WTC11 (cell line): ENCODE results near the gene ARHGAP32. TPM values are rescaled to one million over a fixed set of nuclear protein-coding genes. Genes with fewer than 3 reads are reported as not detected.

ENCODE experiments used
- ATAC-seq: fragments of 200-7000 bp; cut with Tn5 transposase; 2 replicates; pipeline ENCODE4 v1.10.0; 2021; ENCODE audit warnings: mild to moderate bottlenecking, moderate library complexity
- CTCF ChIA-PET: fragments of 300-600 bp; sonication (Branson Sonifier 250); formaldehyde crosslinking; loops from one replicate; lab custom pipeline; 2021; ENCODE audit warnings: antibody characterized with exemption; lab: Charles Lee
- POLR2A ChIA-PET: fragments of 350-600 bp; sonication (Branson Sonifier 250); formaldehyde crosslinking; loops from one replicate; lab custom pipeline; 2021; ENCODE audit warnings: antibody characterized with exemption; lab: Charles Lee
- DNase-seq: peaks from one replicate; pipeline ENCODE4 v3.0.0; 2021; ENCODE audit warnings: low spot score
- H3K27ac Mint-ChIP-seq: 2 replicates; pipeline ENCODE4 v1.8.0; 2021; ENCODE audit warnings: mixed read lengths
- H3K27me3 Mint-ChIP-seq: 2 replicates; pipeline ENCODE4 v1.8.0; 2021; ENCODE audit warnings: low read depth, mild to moderate bottlenecking, moderate library complexity, mixed read lengths
- H3K36me3 Mint-ChIP-seq: 2 replicates; pipeline ENCODE4 v1.8.0; 2021; ENCODE audit warnings: mixed read lengths
- H3K4me1 Mint-ChIP-seq: 2 replicates; pipeline ENCODE4 v1.8.0; 2022; ENCODE audit warnings: mixed read lengths
- H3K4me3 Mint-ChIP-seq: 2 replicates; pipeline ENCODE4 v1.8.0; 2021; ENCODE audit warnings: mild to moderate bottlenecking, moderate library complexity, mixed read lengths
- H3K9me3 Mint-ChIP-seq: 2 replicates; pipeline ENCODE4 v1.8.0; 2021; ENCODE audit warnings: mixed read lengths
- CREB1 ChIP-seq: sonication (generic); formaldehyde crosslinking; IDR thresholded peaks from 2 replicates; pipeline ENCODE4 v1.8.0; 2023; ENCODE audit warnings: mild to moderate bottlenecking, missing genetic modification reagents
- IRF1 ChIP-seq: sonication (generic); formaldehyde crosslinking; IDR thresholded peaks from 2 replicates; pipeline ENCODE4 v1.8.0; 2023; ENCODE audit warnings: missing genetic modification reagents
- JAZF1 ChIP-seq: fragments of 250-450 bp; sonication (Bioruptor Pico); IDR thresholded peaks from 2 replicates; pipeline ENCODE4 v1.9.0; 2021; ENCODE audit warnings: moderate library complexity, mild to moderate bottlenecking, inconsistent platforms
- MXD4 ChIP-seq: fragments of 250-450 bp; sonication (Bioruptor Pico); IDR thresholded peaks from 2 replicates; pipeline ENCODE4 v1.8.0; 2021; ENCODE audit warnings: mild to moderate bottlenecking, moderate library complexity, borderline replicate concordance
- MYBL2 ChIP-seq: sonication (generic); formaldehyde crosslinking; IDR thresholded peaks from 2 replicates; pipeline ENCODE4 v1.8.1; 2023; ENCODE audit warnings: mild to moderate bottlenecking, moderate library complexity, missing genetic modification reagents
- NR3C1 ChIP-seq: sonication (generic); formaldehyde crosslinking; conservative IDR thresholded peaks from 2 replicates; pipeline ENCODE4 v1.8.1; 2023; ENCODE audit warnings: low read depth, mild to moderate bottlenecking, missing genetic modification reagents
- PRDM15 ChIP-seq: sonication (generic); formaldehyde crosslinking; IDR thresholded peaks from 2 replicates; pipeline ENCODE4 v1.8.0; 2022; ENCODE audit warnings: missing genetic modification reagents
- ZBTB21 ChIP-seq: sonication (generic); formaldehyde crosslinking; IDR thresholded peaks from 2 replicates; pipeline ENCODE4 v1.8.1; 2023; ENCODE audit warnings: mild to moderate bottlenecking, missing genetic modification reagents, borderline replicate concordance
- ZNF416 ChIP-seq: fragments of 250-450 bp; sonication (Bioruptor Pico); IDR thresholded peaks from 2 replicates; pipeline ENCODE4 v1.9.0; 2021; ENCODE audit warnings: mild to moderate bottlenecking, inconsistent platforms
- total RNA-seq: library from RNA; stranded (reverse); gene quantifications from 3 replicates; pipeline ENCODE4 v1.2.3, GENCODE V29; 2021
- TF ChIP-seq, protein P1 (sequence below): sonication (generic); formaldehyde crosslinking; conservative IDR thresholded peaks from 2 replicates; pipeline ENCODE4 v1.8.1; 2023; ENCODE audit warnings: mild to moderate bottlenecking, low read depth, missing genetic modification reagents, moderate library complexity
- TF ChIP-seq, protein P2 (sequence below): sonication (generic); formaldehyde crosslinking; IDR thresholded peaks from 2 replicates; pipeline ENCODE4 v1.8.0; 2023; ENCODE audit warnings: missing genetic modification reagents, mild to moderate bottlenecking, borderline replicate concordance

The ARHGAP32 gene
- total RNA-seq, 1 experiment from 2014 or later = 25.6 TPM

DNA sequence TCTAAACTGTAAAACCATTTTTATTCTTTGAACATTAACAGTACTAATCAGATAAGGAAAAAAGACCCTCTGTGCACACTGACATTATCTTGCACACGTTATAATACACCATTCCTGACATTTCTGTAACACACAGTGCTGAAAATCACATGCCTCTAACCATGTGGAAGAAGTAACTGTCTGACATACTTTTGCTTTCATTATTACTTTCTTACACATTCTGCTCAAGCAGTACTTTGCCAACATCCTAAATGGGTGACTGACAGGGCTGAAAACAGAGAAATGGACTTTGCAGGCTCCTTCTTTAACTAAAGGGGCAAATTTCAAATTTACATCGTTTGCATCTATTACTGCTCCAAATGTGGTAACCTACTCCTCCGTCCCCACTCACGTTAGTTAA lies 226.6 kb downstream of the ARHGAP32 start:
- H3K27ac Mint-ChIP-seq = no peak overlapping the region
- H3K36me3 Mint-ChIP-seq = peaks cover 11% of the 10 kb centered on the region
- H3K27me3 Mint-ChIP-seq = no peaks in the 10 kb centered on the region

More for the DNA sequence above, 226.6 kb downstream of the ARHGAP32 start:
- DNase-seq (no peak), ATAC-seq (no peak)
- Mint-ChIP-seq H3K4me1 (peaks cover 9% of the 10 kb centered on the region), H3K9me3 (no peaks in the 10 kb centered on the region), H3K4me3 (no peak overlapping the region)
- TF ChIP-seq MYBL2 = no peak
- TF ChIP-seq IRF1 (CRISPR knock-in tag) = no peak
- no peak for TF ChIP-seq ZNF416 (CRISPR knock-in tag)
- no peak for TF ChIP-seq MXD4 (CRISPR knock-in tag)
- no peak for TF ChIP-seq JAZF1
- TF ChIP-seq, protein P1, sequence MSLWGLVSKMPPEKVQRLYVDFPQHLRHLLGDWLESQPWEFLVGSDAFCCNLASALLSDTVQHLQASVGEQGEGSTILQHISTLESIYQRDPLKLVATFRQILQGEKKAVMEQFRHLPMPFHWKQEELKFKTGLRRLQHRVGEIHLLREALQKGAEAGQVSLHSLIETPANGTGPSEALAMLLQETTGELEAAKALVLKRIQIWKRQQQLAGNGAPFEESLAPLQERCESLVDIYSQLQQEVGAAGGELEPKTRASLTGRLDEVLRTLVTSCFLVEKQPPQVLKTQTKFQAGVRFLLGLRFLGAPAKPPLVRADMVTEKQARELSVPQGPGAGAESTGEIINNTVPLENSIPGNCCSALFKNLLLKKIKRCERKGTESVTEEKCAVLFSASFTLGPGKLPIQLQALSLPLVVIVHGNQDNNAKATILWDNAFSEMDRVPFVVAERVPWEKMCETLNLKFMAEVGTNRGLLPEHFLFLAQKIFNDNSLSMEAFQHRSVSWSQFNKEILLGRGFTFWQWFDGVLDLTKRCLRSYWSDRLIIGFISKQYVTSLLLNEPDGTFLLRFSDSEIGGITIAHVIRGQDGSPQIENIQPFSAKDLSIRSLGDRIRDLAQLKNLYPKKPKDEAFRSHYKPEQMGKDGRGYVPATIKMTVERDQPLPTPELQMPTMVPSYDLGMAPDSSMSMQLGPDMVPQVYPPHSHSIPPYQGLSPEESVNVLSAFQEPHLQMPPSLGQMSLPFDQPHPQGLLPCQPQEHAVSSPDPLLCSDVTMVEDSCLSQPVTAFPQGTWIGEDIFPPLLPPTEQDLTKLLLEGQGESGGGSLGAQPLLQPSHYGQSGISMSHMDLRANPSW (CRISPR knock-in tag) = no peak
- TF ChIP-seq NR3C1 (CRISPR knock-in tag) = no peak
- no peak for TF ChIP-seq CREB1 (CRISPR knock-in tag)
- TF ChIP-seq, protein P2, sequence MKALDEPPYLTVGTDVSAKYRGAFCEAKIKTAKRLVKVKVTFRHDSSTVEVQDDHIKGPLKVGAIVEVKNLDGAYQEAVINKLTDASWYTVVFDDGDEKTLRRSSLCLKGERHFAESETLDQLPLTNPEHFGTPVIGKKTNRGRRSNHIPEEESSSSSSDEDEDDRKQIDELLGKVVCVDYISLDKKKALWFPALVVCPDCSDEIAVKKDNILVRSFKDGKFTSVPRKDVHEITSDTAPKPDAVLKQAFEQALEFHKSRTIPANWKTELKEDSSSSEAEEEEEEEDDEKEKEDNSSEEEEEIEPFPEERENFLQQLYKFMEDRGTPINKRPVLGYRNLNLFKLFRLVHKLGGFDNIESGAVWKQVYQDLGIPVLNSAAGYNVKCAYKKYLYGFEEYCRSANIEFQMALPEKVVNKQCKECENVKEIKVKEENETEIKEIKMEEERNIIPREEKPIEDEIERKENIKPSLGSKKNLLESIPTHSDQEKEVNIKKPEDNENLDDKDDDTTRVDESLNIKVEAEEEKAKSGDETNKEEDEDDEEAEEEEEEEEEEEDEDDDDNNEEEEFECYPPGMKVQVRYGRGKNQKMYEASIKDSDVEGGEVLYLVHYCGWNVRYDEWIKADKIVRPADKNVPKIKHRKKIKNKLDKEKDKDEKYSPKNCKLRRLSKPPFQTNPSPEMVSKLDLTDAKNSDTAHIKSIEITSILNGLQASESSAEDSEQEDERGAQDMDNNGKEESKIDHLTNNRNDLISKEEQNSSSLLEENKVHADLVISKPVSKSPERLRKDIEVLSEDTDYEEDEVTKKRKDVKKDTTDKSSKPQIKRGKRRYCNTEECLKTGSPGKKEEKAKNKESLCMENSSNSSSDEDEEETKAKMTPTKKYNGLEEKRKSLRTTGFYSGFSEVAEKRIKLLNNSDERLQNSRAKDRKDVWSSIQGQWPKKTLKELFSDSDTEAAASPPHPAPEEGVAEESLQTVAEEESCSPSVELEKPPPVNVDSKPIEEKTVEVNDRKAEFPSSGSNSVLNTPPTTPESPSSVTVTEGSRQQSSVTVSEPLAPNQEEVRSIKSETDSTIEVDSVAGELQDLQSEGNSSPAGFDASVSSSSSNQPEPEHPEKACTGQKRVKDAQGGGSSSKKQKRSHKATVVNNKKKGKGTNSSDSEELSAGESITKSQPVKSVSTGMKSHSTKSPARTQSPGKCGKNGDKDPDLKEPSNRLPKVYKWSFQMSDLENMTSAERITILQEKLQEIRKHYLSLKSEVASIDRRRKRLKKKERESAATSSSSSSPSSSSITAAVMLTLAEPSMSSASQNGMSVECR = no peak
- TF ChIP-seq PRDM15 (CRISPR knock-in tag) = no peak
- no peak for TF ChIP-seq ZBTB21 (CRISPR knock-in tag)
- ChIA-PET CTCF (no interaction called here), POLR2A (no interaction called here)
